ENCODE data around the gene UNKL. TPM values are rescaled to one million over a fixed set of nuclear protein-coding genes. Genes with fewer than 3 reads are reported as not detected.

UNKL gene
- total RNA-seq, 1 donor from 2014 or later, result 144 TPM

DNA sequence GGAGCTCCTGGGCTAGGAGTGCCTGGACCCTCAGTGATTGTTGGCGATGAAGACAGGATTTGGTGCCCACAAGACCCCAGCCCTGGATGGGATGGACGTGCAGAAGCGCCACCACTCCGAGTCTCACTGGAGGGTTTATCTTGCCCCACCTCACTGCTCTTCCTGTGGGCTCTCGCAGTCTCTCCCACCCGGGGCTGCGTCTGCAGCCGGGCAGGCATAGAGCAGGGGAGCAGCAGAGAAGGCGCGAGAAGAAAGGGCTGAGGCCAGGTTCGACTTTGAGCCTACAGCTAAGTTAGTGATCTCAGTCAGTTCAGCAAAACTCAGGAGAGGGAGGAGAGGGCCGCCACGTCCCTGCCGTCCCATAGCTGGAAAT, 98.5 kb downstream of the UNKL start:
- DNase-seq (ENCODE audit: low spot score in 2 of 2), result no peak
- intact Hi-C loops (cut with DNase I), result no loop called here
- TF ChIP-seq CTCF (IDR thresholded peaks at IDR 0.05), result no peak
- Histone ChIP-seq H3K4me1 (peaks cover 14 to 19% of the 10 kb centered on the region in 2 donors), H3K9me3 (no peaks in the 10 kb centered on the region), H3K27me3 (no peaks in the 10 kb centered on the region), H3K27ac (no peak overlapping the region), H3K4me3 (no peak overlapping the region), H3K36me3 (peaks cover 76 to 81% of the 10 kb centered on the region in 2 donors)

- intact Hi-C loops (cut with DNase I), result no loop called here
- Histone ChIP-seq H3K27ac (no peak overlapping the region), H3K36me3 (peaks cover 69 to 75% of the 10 kb centered on the region in 2 donors), H3K4me1 (peaks cover 20 to 25% of the 10 kb centered on the region in 2 donors), H3K27me3 (no peaks in the 10 kb centered on the region), H3K9me3 (no peaks in the 10 kb centered on the region), H3K4me3 (no peak overlapping the region)
- DNase-seq (ENCODE audit: low spot score in 2 of 2), result no peak
- TF ChIP-seq CTCF (IDR thresholded peaks at IDR 0.05), result no peak
These were observed 99.1 kb downstream of the UNKL start for GRCh38 chr16:1315081-1316032.

GRCh38 chr16:1314399-1315068, 100.0 kb downstream of the UNKL start:
- peaks cover 21 to 25% of the 10 kb centered on the region in 2 donors for H3K4me1 ChIP-seq
- H3K27me3 ChIP-seq, result no peaks in the 10 kb centered on the region
- H3K36me3 ChIP-seq, result peaks cover 61 to 66% of the 10 kb centered on the region in 2 donors
- no peak overlapping the region for H3K4me3 ChIP-seq
- TF ChIP-seq CTCF (IDR thresholded peaks at IDR 0.05), result no peak
- intact Hi-C loops (cut with DNase I), result loop anchor here (5.0 kb wide), 2 partner anchors 93 to 1218 kb away; partner anchors contain the start of gene CEMP1
- no peaks in the 10 kb centered on the region for H3K9me3 ChIP-seq
- no peak for DNase-seq (ENCODE audit: low spot score in 2 of 2)
- H3K27ac ChIP-seq, result no peak overlapping the region

GRCh38 chr16:1313721-1314369, 100.7 kb downstream of the UNKL start:
- Histone ChIP-seq H3K36me3 (peaks cover 54 to 59% of the 10 kb centered on the region in 2 donors), H3K9me3 (no peaks in the 10 kb centered on the region)
- intact Hi-C loops (cut with DNase I), result loop anchor here (5.0 kb wide), 2 partner anchors 93 to 1218 kb away; partner anchors contain the start of gene CEMP1

More at GRCh38 chr16:1313721-1314369, 100.7 kb downstream of the UNKL start:
- Histone ChIP-seq H3K4me3 (no peak overlapping the region), H3K27me3 (no peaks in the 10 kb centered on the region), H3K27ac (no peak overlapping the region), H3K4me1 (peaks cover 21 to 25% of the 10 kb centered on the region in 2 donors)
- DNase-seq (ENCODE audit: low spot score in 2 of 2), result no peak
- TF ChIP-seq CTCF (IDR thresholded peaks at IDR 0.05), result no peak

Other genes with a start within 250 kb of the UNKL start
- gene TPSG1, start 189.4 kb downstream of the UNKL start, total RNA-seq, result not detected
- gene TPSB2, start 184.5 kb downstream of the UNKL start, total RNA-seq, result not detected
- 6.7 TPM for gene TPSAB1, start 174.0 kb downstream of the UNKL start, total RNA-seq
- gene TPSD1, start 158.6 kb downstream of the UNKL start, total RNA-seq, result 20.8 TPM
- gene UBE2I, start 105.1 kb downstream of the UNKL start, total RNA-seq, result 141 TPM
- gene BAIAP3, start 81.1 kb downstream of the UNKL start, total RNA-seq, result 0.64 TPM
- gene TSR3, start 62.8 kb downstream of the UNKL start, total RNA-seq, result 143 TPM
- 86.6 TPM for gene GNPTG, start 62.8 kb downstream of the UNKL start, total RNA-seq
- gene UQCC4, start 6.0 kb upstream of the UNKL start, total RNA-seq, result 107 TPM
- gene PERCC1, start 16.4 kb upstream of the UNKL start, total RNA-seq, result not detected
- gene CCDC154, start 29.9 kb upstream of the UNKL start, total RNA-seq, result not detected
- 108 TPM for gene CLCN7, start 60.3 kb upstream of the UNKL start, total RNA-seq
- not detected for gene PTX4, start 74.2 kb upstream of the UNKL start, total RNA-seq
- gene TELO2, start 78.7 kb upstream of the UNKL start, total RNA-seq, result 110 TPM
- 145 TPM for gene TMEM204, start 119.0 kb upstream of the UNKL start, total RNA-seq
- 21.9 TPM for gene IFT140, start 197.4 kb upstream of the UNKL start, total RNA-seq
- 12.7 TPM for gene CRAMP1, start 197.7 kb upstream of the UNKL start, total RNA-seq

Measured in ascending aorta (tissue), 2 donors.